Measurements from ENCODE around the gene ZNF253.
"Not testable (repeated sequence)": the region's sequence is repeated elsewhere in the genome, so short reads cannot be mapped to it uniquely, and the experiment has no call there.

- TF ChIP-seq DPF2 (IDR thresholded peaks at IDR 0.05); BMI1 (IDR thresholded peaks at IDR 0.05; ENCODE audit: borderline replicate concordance); CTCF (IDR thresholded peaks at IDR 0.05 in 2 of 3, conservative IDR thresholded peaks at IDR 0.05 in 1 of 3; ENCODE audit: control insufficient read depth in 2 of 3, extremely low read depth in 1 of 3, insufficient read depth in 1 of 3, low read depth in 3 of 3, low read length in 3 of 3); CBX5 (IDR thresholded peaks at IDR 0.05; ENCODE audit: low read depth); RFX5 (IDR thresholded peaks at IDR 0.05; ENCODE audit: low read depth, low read length); ZNF24 (IDR thresholded peaks at IDR 0.05); EP300 (IDR thresholded peaks at IDR 0.05; ENCODE audit: borderline replicate concordance in 1 of 2, control insufficient read depth in 1 of 2, low read depth in 2 of 2, low read length in 2 of 2); TCF12 (IDR thresholded peaks at IDR 0.05; ENCODE audit: low read depth, low read length); SP1 (IDR thresholded peaks at IDR 0.05; ENCODE audit: low read depth, low read length); EGR1 (IDR thresholded peaks at IDR 0.05; ENCODE audit: borderline replicate concordance in 1 of 2, low read depth in 2 of 2, low read length in 2 of 2); SMARCA5 (IDR thresholded peaks at IDR 0.05): not testable (repeated sequence)
Observed at GRCh38 chr19:19907551-19907950, 41.9 kb downstream of the ZNF253 start.
